ENCODE data around the gene CTXND2. TPM values are rescaled to one million over a fixed set of nuclear protein-coding genes. Genes with fewer than 3 reads are reported as not detected.
"Not testable (repeated sequence)": the region's sequence is repeated elsewhere in the genome, so short reads cannot be mapped to it uniquely, and the experiment has no call there.

Gene CTXND2
- total RNA-seq, 1 donor from 2014 or later: not detected

- H3K4me3 ChIP-seq: no peak overlapping the region
- H3K27me3 ChIP-seq: no peaks in the 10 kb centered on the region
- H3K4me2 ChIP-seq: no peak overlapping the region
- Mint-ChIP-seq H3K4me3 (no peak overlapping the region), H3K27ac (no peak overlapping the region), H3K27me3 (ENCODE audit: insufficient read depth, low read depth) (no peaks in the 10 kb centered on the region), H3K4me1 (no peaks in the 10 kb centered on the region), H3K36me3 (peaks cover 14% of the 10 kb centered on the region), H3K9me3 (no peaks in the 10 kb centered on the region)
- no peaks in the 10 kb centered on the region for H3F3A ChIP-seq (ENCODE audit: low read depth)
- no peak for DNase-seq (ENCODE audit: low spot score)
- no peak for TF ChIP-seq EZH2 (IDR thresholded peaks at IDR 0.05)
- TF ChIP-seq CTCF (IDR thresholded peaks at IDR 0.05): no peak
- no peak for TF ChIP-seq EZH2phosphoT487 (IDR thresholded peaks at IDR 0.05)
- H3K27ac ChIP-seq: no peak overlapping the region
- H3K4me1 ChIP-seq: no peaks in the 10 kb centered on the region
- no peaks in the 10 kb centered on the region for H3K9me3 ChIP-seq (ENCODE audit: low read depth)
- no peaks in the 10 kb centered on the region for H3K36me3 ChIP-seq
- no peak overlapping the region for H3K9ac ChIP-seq
- no peaks in the 10 kb centered on the region for H4K20me1 ChIP-seq (ENCODE audit: low read depth)
- H3K79me2 ChIP-seq (ENCODE audit: low read depth): no peaks in the 10 kb centered on the region
- no peak overlapping the region for H2AFZ ChIP-seq (replicated peaks)
Observed at GRCh38 chr1:150842964-150843363, 44.0 kb upstream of the CTXND2 start.

GRCh38 chr1:150843474-150843873, 43.5 kb upstream of the CTXND2 start:
- H3K36me3 Mint-ChIP-seq: peaks cover 14% of the 10 kb centered on the region
- Histone ChIP-seq H4K20me1 (ENCODE audit: low read depth) (no peaks in the 10 kb centered on the region), H3K4me1 (no peaks in the 10 kb centered on the region), H3K27me3 (no peaks in the 10 kb centered on the region), H3K9me3 (ENCODE audit: low read depth) (no peaks in the 10 kb centered on the region), H3K4me2 (no peak overlapping the region), H3K27ac (no peak overlapping the region), H2AFZ (replicated peaks) (no peak overlapping the region), H3K4me3 (no peak overlapping the region), H3K9ac (no peak overlapping the region), H3K36me3 (no peaks in the 10 kb centered on the region), H3K79me2 (ENCODE audit: low read depth) (no peaks in the 10 kb centered on the region), H3F3A (ENCODE audit: low read depth) (no peaks in the 10 kb centered on the region)
- no peaks in the 10 kb centered on the region for H3K4me1 Mint-ChIP-seq
- no peak overlapping the region for H3K4me3 Mint-ChIP-seq
- DNase-seq (ENCODE audit: low spot score): no peak
- TF ChIP-seq CTCF (IDR thresholded peaks at IDR 0.05) (no peak), EZH2 (IDR thresholded peaks at IDR 0.05) (no peak), EZH2phosphoT487 (IDR thresholded peaks at IDR 0.05) (no peak)
- no peak overlapping the region for H3K27ac Mint-ChIP-seq
- H3K9me3 Mint-ChIP-seq: no peaks in the 10 kb centered on the region
- H3K27me3 Mint-ChIP-seq (ENCODE audit: insufficient read depth, low read depth): no peaks in the 10 kb centered on the region

GRCh38 chr1:150846473-150847146, 40.3 kb upstream of the CTXND2 start:
- Histone ChIP-seq H3K36me3 (no peaks in the 10 kb centered on the region), H3K27ac (no peak overlapping the region), H3K27me3 (no peaks in the 10 kb centered on the region), H3K4me3 (no peak overlapping the region), H3K9ac (no peak overlapping the region), H2AFZ (replicated peaks) (no peak overlapping the region), H3K79me2 (ENCODE audit: low read depth) (no peaks in the 10 kb centered on the region), H3F3A (ENCODE audit: low read depth) (no peaks in the 10 kb centered on the region), H3K9me3 (ENCODE audit: low read depth) (no peaks in the 10 kb centered on the region), H4K20me1 (ENCODE audit: low read depth) (no peaks in the 10 kb centered on the region), H3K4me2 (no peak overlapping the region), H3K4me1 (no peaks in the 10 kb centered on the region)
- Mint-ChIP-seq H3K4me1 (no peaks in the 10 kb centered on the region), H3K9me3 (no peaks in the 10 kb centered on the region), H3K36me3 (peaks cover 9% of the 10 kb centered on the region), H3K4me3 (no peak overlapping the region), H3K27me3 (ENCODE audit: insufficient read depth, low read depth) (no peaks in the 10 kb centered on the region), H3K27ac (no peak overlapping the region)
- no peak for DNase-seq (ENCODE audit: low spot score)
- TF ChIP-seq EZH2phosphoT487 (IDR thresholded peaks at IDR 0.05) (no peak), CTCF (IDR thresholded peaks at IDR 0.05) (no peak), EZH2 (IDR thresholded peaks at IDR 0.05) (no peak)

- not testable (repeated sequence) for H3K27ac ChIP-seq; H3K4me3 Mint-ChIP-seq; H3K27me3 ChIP-seq; DNase-seq (ENCODE audit: low spot score); H3K27ac Mint-ChIP-seq; H3K4me1 Mint-ChIP-seq; H3K4me1 ChIP-seq; H4K20me1 ChIP-seq (ENCODE audit: low read depth); H3K79me2 ChIP-seq (ENCODE audit: low read depth); H3K4me3 ChIP-seq; H3K4me2 ChIP-seq; H3K36me3 ChIP-seq; H3K27me3 Mint-ChIP-seq (ENCODE audit: insufficient read depth, low read depth); H2AFZ ChIP-seq (replicated peaks); H3K9ac ChIP-seq; H3K9me3 ChIP-seq (ENCODE audit: low read depth); H3F3A ChIP-seq (ENCODE audit: low read depth)
- H3K36me3 Mint-ChIP-seq: peaks cover 37% of the 10 kb centered on the region
- peaks cover 13% of the 10 kb centered on the region for H3K9me3 Mint-ChIP-seq
Observed at GRCh38 chr1:150850801-150851362, 36.1 kb upstream of the CTXND2 start.

- not testable (repeated sequence) for H3K4me1 ChIP-seq; H2AFZ ChIP-seq (replicated peaks); H3K27me3 ChIP-seq; DNase-seq (ENCODE audit: low spot score); H3K4me3 ChIP-seq; H3K4me1 Mint-ChIP-seq; H3K79me2 ChIP-seq (ENCODE audit: low read depth); H4K20me1 ChIP-seq (ENCODE audit: low read depth); H3K4me3 Mint-ChIP-seq; H3K27me3 Mint-ChIP-seq (ENCODE audit: insufficient read depth, low read depth); H3F3A ChIP-seq (ENCODE audit: low read depth); H3K9me3 ChIP-seq (ENCODE audit: low read depth); H3K27ac ChIP-seq; H3K9ac ChIP-seq; H3K4me2 ChIP-seq
- Mint-ChIP-seq H3K27ac (peak overlapping the region; percentile 18), H3K9me3 (peaks cover 13% of the 10 kb centered on the region), H3K36me3 (peaks cover 33% of the 10 kb centered on the region)
- peaks cover 16% of the 10 kb centered on the region for H3K36me3 ChIP-seq
Observed at GRCh38 chr1:150852734-150853133, 34.2 kb upstream of the CTXND2 start.
